ENCODE measurements around the gene HDAC7.

GRCh38 chr12:47783821-47784819 is 35.6 kb downstream of the HDAC7 start:
- TF ChIP-seq ATF6 (CRISPR knock-in tag; conservative IDR thresholded peaks at IDR 0.05) (no peak), TBX2 (CRISPR knock-in tag; IDR thresholded peaks at IDR 0.05; ENCODE audit: borderline replicate concordance) (no peak), BRCA1 (CRISPR knock-in tag; IDR thresholded peaks at IDR 0.05) (no peak), ZNF674 (CRISPR knock-in tag; IDR thresholded peaks at IDR 0.05; ENCODE audit: low read depth) (no peak), HDAC2 (CRISPR knock-in tag; IDR thresholded peaks at IDR 0.05) (no peak), TCF12 (IDR thresholded peaks at IDR 0.05) (no peak), TCF12 (CRISPR knock-in tag; IDR thresholded peaks at IDR 0.05) (no peak), CTCF (CRISPR knock-in tag; IDR thresholded peaks at IDR 0.05) (no peak), GABPA (IDR thresholded peaks at IDR 0.05; ENCODE audit: low read depth, low read length) (no peak), GABPA (CRISPR knock-in tag; IDR thresholded peaks at IDR 0.05; ENCODE audit: low read depth) (no peak)

Measured in HepG2 (cell line).